Endometrium (tissue), 2 donors: ENCODE measurements around the gene HERC5.
"Not testable (repeated sequence)": the region's sequence is repeated elsewhere in the genome, so short reads cannot be mapped to it uniquely, and the experiment has no call there.

ENCODE experiments used
- FAIRE-seq: peaks from 2 replicates; lab custom pipeline; 2012; peaks lifted over from hg19 to GRCh38; lab: Jason Lieb, UNC
- donor health status: control.
- donor health status: control.

HERC5 gene

DNA sequence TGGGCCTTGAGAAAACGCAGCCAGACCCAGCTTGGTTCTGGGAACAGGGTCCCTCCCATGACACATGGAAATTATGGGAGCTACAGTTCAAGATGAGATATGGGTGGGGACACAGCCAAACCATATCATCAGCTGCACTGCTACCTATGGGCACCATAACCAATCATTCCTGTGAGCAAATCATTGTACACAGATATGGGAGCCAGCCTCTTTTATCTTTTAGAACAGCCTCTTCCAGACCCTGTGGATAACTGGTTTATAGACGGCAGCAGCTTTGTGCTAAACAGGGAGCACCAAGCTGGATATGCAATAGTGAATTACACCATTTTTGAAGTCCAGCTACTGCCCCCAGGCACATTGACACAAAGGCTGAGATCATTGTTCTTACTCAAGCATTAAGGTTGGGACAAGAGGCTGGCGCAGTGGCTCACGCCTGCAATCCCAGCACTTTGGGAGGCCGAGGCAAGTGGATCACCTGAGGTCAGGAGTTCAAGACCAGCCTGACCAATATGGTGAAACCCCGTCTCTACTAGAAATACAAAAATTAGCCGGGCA is 8.6 kb upstream of the HERC5 start:
- not testable (repeated sequence) for FAIRE-seq

DNA sequence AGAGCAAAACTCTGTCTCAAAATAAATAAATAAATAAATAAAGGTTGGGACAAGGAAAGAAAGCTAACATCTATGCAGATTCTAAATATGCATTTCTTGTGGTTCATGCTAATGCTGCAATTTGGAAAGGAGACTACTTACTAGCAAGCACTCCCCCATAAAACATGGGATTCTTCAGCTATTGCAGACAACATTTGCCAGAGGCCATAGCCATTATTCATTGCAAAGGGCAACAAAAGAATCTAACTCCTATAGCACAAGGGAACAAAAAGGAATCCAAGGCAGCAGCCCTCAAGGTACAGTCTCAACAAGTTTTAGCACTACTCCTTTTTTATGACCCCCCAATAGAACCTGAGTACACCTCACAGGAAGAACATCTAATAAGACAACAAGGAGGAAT is 8.0 kb upstream of the HERC5 start:
- FAIRE-seq, result no peak

DNA sequence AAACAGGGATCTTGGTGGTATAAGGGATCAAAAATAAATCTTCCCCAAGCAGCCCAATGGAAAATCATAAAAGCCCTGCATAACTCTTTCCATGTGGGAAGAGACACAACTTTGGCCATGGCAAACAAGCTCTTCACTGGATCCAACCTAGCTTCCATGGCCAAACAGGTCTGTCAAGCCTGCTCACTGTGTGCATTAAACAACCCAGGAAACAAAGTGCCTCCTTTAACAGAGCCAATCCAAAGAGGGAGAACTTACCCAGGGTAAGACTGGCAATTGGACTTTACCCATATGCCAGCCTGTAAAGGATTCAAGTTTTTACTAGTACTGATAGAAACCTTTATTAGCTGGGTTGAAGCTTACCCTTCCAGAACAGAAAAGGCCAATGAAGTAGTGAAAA is 7.6 kb upstream of the HERC5 start:
- FAIRE-seq, result no peak

- FAIRE-seq, result no peak
These were observed 5.7 kb upstream of the HERC5 start for GRCh38 chr4:88451205-88451604.

- FAIRE-seq, result no peak
These were observed 4.0 kb upstream of the HERC5 start for GRCh38 chr4:88452912-88453311.

GRCh38 chr4:88457307-88458103 is 586 bp downstream of the HERC5 start:
- FAIRE-seq, result no peak

DNA sequence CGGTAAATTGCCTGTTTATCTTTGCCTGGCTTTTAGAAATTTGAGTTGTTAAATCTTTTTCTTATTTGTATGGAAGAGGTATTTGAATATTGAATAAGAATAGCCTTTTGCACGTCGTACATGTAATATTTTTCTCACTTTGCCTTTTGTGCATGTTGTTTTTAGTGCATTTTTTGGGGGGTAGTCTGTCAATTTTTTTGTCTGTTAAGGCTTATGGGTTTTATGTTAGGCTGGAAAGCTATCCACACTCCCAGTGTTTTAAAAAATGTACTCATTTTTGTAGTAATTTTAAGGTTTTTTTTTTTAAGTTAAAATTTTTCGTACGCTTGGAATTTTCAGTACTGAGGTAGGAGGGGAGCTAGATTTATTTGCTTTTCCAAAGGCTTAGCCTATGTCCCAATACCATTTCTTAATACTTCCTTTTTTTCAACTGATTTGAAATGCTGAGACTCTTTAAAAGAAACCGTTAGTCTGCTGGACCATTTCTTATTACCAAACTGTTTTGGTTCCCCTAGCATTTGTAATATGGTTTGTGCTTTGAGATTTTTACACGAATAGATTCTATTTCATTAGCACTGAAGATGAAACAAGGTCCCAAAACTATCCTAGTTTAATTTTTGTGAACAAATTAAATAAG is 1.3 kb downstream of the HERC5 start:
- FAIRE-seq, result no peak

GRCh38 chr4:88465653-88466192 is 8.8 kb downstream of the HERC5 start:
- FAIRE-seq, result no peak

DNA sequence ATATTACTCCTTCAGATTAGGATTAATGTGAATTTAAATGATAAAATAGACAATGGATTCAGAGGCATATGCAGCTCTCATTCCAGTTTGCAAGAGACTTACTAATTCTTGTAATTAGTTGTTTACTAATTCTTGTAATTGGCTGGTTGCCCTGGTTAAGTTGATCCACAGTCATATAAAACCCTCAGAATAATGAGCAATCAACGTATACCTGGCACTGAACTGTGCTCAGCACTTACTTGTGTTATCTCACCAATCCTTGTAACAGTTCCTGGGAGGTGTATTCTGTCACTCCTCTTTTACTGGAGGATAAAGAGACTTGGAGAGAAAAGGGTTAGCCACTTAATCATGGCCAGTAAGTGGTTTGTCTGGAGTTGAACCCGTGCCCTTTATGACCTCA is 10.5 kb downstream of the HERC5 start:
- FAIRE-seq, result no peak

- FAIRE-seq, result no peak
These were observed 20.4 kb downstream of the HERC5 start for GRCh38 chr4:88477229-88477860.

GRCh38 chr4:88478247-88478646 is 21.3 kb downstream of the HERC5 start:
- FAIRE-seq, result no peak

GRCh38 chr4:88481537-88481936 is 24.6 kb downstream of the HERC5 start:
- peak; percentile 98 for FAIRE-seq

GRCh38 chr4:88489100-88489761 is 32.3 kb downstream of the HERC5 start:
- FAIRE-seq, result no peak

- no peak for FAIRE-seq
These were observed 41.0 kb downstream of the HERC5 start for GRCh38 chr4:88497859-88498409.

GRCh38 chr4:88503344-88503743 is 46.4 kb downstream of the HERC5 start:
- FAIRE-seq, result no peak

GRCh38 chr4:88511236-88511635 is 54.3 kb downstream of the HERC5 start:
- FAIRE-seq, result no peak

DNA sequence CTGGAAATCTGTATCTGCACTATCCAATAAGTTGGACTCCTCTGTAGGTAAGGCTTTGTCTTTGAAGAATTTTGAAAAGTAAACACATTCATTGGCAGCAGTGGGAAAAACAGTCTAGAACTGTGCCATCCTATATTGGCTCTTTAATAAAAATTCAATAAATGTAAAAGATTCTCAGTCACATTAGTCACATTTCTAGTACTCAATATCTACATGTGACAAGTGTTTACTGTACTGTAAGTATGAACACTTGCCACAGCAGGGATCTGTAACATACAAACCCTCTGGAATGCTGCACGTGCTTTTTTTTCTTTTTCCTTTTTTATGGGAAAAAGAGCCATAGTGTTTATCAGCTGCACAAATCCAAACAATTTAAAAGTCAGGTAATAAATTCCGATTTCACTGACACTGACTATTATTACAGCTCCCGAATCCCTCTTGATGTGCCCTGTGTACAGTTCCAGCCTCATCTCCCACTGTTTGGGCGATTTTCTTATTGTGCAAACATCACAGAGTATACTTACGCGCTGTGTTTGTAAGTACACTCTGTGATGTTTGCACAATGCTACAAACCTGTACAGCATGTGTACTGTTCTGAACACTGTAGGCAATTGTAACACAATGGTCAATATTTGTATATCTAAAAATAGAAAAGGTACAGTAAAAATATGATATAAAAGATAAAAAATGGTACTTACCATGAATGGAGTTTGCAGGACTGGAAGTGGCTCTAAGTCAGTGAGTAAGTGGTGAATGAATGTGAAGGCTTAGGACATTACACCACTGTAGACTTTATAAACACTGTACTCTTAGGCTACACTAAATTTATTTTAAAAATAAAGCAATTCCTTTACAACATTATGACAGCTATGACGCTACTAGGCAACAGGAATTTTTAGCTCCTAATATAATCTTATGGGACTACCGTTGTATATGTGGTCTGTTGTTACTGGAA is 57.9 kb downstream of the HERC5 start:
- FAIRE-seq, result no peak

- no peak for FAIRE-seq
These were observed 59.8 kb downstream of the HERC5 start for GRCh38 chr4:88516746-88517145.

DNA sequence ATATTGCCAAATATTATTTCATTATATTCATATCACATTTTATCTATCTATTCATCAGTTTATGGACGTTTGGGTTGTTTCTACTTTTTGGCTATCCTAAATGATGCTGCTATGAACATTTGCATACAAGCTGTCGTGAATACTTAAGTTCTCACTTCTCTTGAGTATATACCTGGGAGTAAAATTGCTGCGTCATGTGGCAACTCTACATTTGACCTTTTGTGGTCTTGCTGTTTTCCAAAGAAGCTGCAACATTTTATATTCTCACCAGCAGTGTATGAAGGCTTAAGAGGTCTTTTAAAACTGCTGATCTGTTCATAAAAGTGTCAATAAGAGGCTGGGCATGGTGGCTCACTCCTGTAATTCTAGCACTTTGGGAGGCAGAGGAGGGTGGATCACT is 60.9 kb downstream of the HERC5 start:
- FAIRE-seq, result no peak

DNA sequence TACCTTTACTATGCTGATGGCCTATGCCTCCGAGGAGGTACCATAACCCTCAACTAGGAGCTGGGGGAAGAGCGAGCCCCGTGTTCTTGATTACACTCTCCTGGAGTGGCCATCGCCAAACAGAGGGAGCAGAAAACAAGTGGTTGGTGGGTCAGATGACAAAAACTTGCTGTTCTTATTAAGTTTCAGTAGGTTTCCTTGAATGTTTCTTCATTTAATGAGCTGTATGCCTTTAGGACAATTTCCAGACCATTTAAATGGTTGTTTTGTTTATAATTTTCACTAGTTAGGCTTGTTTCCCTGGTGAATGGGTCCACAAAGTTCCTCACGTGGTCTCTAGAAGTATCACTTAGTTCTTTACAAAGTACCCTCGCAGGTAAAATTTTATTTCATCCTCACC is 62.0 kb downstream of the HERC5 start:
- no peak for FAIRE-seq
